Adipocyte (in vitro differentiated cells): Measurements from ENCODE around the gene PRKCA.

Experiments used
- DNase-seq: peaks from one replicate; pipeline ENCODE4 v3.0.0-alpha.2; 2015; ENCODE audit warnings: low read depth
- H3K27me3 ChIP-seq: replicated peaks from 2 replicates; pipeline ENCODE4 v1.7.0; 2013; ENCODE audit warnings: mild to moderate bottlenecking, low read length, moderate library complexity; ENCODE audit not compliant: control insufficient read depth, insufficient read depth
- H3K36me3 ChIP-seq: 2 replicates; pipeline ENCODE4 v1.7.0; 2013; ENCODE audit warnings: low read length, mild to moderate bottlenecking, moderate library complexity; ENCODE audit not compliant: control insufficient read depth, insufficient read depth, severe bottlenecking
- H3K4me1 ChIP-seq: 2 replicates; pipeline ENCODE4 v1.7.0; 2013; ENCODE audit warnings: mild to moderate bottlenecking, low read length, moderate library complexity; ENCODE audit not compliant: control insufficient read depth, insufficient read depth
- H3K4me3 ChIP-seq: 2 replicates; pipeline ENCODE4 v1.7.0; 2013; ENCODE audit warnings: mild to moderate bottlenecking, low read length, moderate library complexity
- H3K9ac ChIP-seq: 2 replicates; pipeline ENCODE4 v1.7.0; 2013; ENCODE audit warnings: mild to moderate bottlenecking, low read length, moderate library complexity
- H3K9me3 ChIP-seq: 2 replicates; pipeline ENCODE4 v1.7.0; 2013; ENCODE audit warnings: mild to moderate bottlenecking, low read length, moderate library complexity; ENCODE audit not compliant: control insufficient read depth

The PRKCA gene

DNA sequence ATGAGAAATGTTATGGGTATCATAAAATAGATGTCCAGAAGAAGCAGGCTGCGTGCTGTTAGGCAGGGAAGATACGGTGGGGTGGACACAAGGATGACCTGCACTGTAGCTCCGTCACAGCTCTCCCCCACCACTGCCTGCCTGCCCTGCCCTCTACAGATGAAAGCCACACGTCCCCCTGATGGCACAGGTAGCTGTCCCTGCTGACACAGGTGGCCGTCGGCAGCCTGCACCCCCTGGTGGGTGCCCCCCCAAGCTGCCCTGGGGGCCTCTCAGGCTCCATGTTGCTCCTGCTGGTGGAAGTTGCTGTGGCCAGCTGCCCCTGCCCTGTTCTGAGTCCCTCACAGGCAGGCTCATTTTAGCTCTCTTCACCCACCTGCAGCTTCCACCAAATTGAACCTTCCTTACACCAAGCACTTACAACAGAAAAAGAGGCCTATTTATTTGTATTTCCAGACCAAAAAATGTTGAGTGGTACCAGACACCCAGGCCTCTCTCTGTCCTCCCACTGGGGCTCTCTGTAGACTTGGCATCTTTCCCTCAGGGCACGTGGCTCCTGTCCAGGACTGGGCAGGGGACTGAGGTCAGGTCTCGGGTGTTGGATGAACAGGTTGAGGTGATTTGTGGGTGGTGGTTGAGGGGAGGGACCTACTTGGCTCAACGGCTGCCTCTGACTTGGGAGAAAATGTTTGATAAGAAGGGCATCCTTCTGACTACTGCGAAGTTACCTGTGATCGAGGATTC lies 482.4 kb downstream of the PRKCA start:
- Histone ChIP-seq H3K4me1 (no peaks in the 10 kb centered on the region), H3K4me3 (no peak overlapping the region), H3K27me3 (no peaks in the 10 kb centered on the region), H3K36me3 (peaks cover 28% of the 10 kb centered on the region), H3K9me3 (no peaks in the 10 kb centered on the region), H3K9ac (no peak overlapping the region)
- no peak for DNase-seq

DNA sequence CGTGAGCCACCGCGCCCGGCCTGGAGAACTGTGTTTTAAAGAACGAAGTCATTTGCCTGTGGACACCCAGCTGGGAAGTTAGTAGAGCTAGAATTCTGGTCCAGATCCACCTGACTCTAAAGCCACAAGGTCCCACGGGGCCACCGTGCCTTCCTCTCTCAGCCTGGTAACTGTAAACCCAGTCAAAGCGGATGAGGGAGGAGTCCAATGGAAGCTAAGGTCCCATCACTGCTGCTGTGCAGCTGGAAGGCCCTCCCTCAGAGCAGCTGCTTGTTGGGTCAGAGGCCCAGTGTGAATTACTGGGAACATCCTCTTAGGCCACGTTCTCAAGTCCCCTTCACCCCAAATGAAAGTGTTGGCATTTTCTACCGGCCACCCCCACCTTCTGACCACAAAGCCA lies 483.7 kb downstream of the PRKCA start:
- Histone ChIP-seq H3K9me3 (no peaks in the 10 kb centered on the region), H3K36me3 (peaks cover 36% of the 10 kb centered on the region), H3K4me3 (no peak overlapping the region), H3K4me1 (no peaks in the 10 kb centered on the region), H3K27me3 (no peaks in the 10 kb centered on the region), H3K9ac (no peak overlapping the region)
- DNase-seq = no peak

DNA sequence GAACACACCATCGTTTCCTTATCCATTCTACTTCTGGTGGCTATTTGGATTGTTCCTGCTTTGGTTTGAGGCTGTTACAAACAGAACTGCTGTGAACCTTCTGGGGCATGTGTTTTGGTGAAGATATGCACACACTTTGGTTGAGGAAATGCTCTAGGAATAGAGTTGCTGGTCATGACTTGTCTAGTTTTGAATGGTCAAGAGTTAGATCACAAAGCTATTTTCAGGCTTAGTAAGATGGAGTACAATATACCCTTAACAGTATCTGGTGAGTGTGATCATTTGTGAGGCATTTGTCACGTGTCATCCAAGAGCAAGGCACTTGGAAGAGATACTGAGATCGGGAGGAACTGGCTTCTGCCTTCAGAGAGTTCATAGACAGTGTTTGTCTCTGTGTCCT lies 485.5 kb downstream of the PRKCA start:
- no peaks in the 10 kb centered on the region for H3K9me3 ChIP-seq
- no peak for DNase-seq

DNA sequence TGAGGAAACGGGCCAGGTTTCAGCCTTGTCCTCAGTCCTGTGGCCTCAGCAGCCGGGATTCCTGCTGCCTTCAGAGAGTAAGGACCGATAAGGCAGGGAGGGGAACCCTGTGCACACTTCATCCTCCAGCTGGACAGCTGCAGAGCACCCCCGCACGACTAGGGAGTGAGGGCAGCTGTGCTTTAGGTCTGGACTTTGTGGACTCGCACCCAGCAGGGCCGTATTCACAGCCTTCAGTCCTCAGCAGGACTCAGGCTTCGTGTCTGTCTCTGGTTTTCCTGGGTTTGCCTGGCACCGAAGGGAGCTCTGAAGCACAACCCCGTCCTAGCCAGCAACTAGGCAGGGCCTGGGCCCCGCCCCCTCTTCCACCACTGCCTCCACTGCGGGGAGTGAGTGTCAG lies 486.7 kb downstream of the PRKCA start:
- Histone ChIP-seq H3K4me1 (no peaks in the 10 kb centered on the region), H3K4me3 (no peak overlapping the region), H3K9ac (no peak overlapping the region), H3K27me3 (no peaks in the 10 kb centered on the region), H3K9me3 (no peaks in the 10 kb centered on the region), H3K36me3 (peaks cover 46% of the 10 kb centered on the region)
- DNase-seq = no peak

More for the DNA sequence above, 485.5 kb downstream of the PRKCA start:
- Histone ChIP-seq H3K36me3 (peaks cover 46% of the 10 kb centered on the region), H3K4me1 (no peaks in the 10 kb centered on the region), H3K27me3 (no peaks in the 10 kb centered on the region), H3K4me3 (no peak overlapping the region), H3K9ac (no peak overlapping the region)

DNA sequence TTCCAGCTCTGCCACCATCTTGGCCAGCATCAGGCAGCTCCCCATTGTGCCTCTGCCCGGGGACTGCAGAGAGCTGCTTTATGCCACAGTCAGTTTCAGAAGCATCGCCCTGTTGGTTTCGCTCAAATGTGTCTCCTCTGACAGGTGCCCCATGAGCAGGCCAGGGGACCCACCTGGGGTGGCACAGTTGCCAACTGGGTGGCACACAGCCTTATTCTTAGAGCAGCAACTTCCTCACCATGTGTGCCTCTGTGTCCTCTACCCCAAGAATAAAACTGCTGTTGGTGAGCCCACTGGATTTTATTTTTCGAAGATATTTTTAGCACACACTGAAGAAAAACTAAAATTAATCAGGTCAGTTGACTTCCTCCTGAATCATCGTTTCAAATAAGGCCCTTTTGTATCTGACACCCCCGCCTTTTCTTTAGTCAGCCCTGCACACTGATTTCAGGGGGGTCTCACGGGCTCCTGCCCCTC lies 487.6 kb downstream of the PRKCA start:
- Histone ChIP-seq H3K4me3 (no peak overlapping the region), H3K27me3 (no peaks in the 10 kb centered on the region), H3K4me1 (no peaks in the 10 kb centered on the region), H3K9me3 (no peaks in the 10 kb centered on the region), H3K36me3 (peaks cover 46% of the 10 kb centered on the region), H3K9ac (no peak overlapping the region)
- DNase-seq = no peak

DNA sequence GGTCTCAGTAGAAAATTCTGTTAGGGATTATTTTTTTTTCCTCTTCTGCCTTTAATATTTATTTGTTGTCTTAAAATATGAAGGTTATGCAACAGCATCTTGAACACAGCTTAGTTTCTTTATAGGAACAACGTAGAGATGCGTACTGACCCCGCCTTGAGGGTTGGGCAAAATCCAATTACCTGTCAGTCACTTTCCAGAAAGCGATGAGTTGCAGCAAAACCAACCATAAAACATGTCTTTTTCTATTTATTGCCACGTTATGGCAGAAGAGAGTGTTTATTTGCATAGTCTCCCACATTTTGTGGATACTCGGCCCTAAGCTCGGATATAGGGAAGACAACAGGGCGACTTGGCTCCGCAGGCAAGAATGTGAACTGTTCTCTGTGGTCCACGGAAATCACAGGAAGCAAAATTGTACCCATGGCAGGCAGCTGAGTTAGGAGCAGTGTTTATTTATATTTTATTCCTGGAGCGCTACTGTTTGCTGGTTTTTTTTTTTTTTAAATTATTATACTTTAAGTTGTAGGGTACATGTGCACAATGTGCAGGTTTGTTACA lies 488.2 kb downstream of the PRKCA start:
- DNase-seq = no peak
- Histone ChIP-seq H3K36me3 (peaks cover 48% of the 10 kb centered on the region), H3K9ac (no peak overlapping the region)

DNA sequence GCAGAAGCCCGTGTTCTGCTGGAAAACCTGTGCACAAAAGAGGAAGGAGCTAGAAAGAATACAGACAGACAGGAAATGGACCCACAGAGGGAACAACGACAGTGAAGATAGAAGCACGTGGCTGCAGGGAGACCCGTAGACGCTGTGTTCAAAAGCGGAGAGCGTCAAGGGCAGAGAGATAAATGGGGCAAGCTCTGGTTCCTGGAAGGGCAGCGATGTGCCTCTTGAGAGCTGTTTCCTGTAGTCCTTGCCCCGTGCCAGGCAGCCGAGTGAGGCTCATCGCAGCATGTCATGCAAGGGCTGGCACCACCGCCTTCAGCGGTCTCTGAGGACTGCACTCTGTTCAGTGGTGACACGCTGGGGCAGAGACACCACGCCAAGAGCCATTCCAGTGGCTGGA lies 488.9 kb downstream of the PRKCA start:
- Histone ChIP-seq H3K36me3 (peaks cover 56% of the 10 kb centered on the region), H3K9ac (no peak overlapping the region)
- DNase-seq = no peak

More for the DNA sequence above, 488.2 kb downstream of the PRKCA start:
- Histone ChIP-seq H3K27me3 (no peaks in the 10 kb centered on the region), H3K4me3 (no peak overlapping the region), H3K4me1 (no peaks in the 10 kb centered on the region), H3K9me3 (no peaks in the 10 kb centered on the region)

DNA sequence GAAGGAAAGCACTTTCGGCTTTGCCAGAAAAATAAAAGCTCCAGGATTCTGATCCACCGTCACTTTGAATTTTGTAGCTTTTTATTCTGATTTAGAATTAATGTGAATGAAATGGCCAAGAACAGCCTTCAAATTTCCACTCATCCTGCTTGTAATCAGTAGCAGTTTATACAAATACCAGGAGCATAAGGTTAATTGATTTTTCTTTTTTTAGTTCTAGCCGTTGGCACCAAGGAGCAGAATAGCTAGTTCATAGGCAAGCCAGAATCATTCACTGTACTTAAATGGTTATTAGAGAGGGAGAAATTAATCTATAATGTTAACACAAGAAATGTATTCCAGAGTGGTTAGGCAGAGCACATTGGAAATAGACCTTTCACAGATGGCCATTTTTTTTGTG lies 491.4 kb downstream of the PRKCA start:
- H3K4me3 ChIP-seq = no peak overlapping the region
- H3K4me1 ChIP-seq = no peaks in the 10 kb centered on the region
- H3K27me3 ChIP-seq = no peaks in the 10 kb centered on the region
- no peak for DNase-seq
- peaks cover 37% of the 10 kb centered on the region for H3K36me3 ChIP-seq
- H3K9me3 ChIP-seq = no peaks in the 10 kb centered on the region
- H3K9ac ChIP-seq = no peak overlapping the region

More for the DNA sequence above, 488.9 kb downstream of the PRKCA start:
- no peaks in the 10 kb centered on the region for H3K27me3 ChIP-seq
- no peaks in the 10 kb centered on the region for H3K9me3 ChIP-seq
- no peaks in the 10 kb centered on the region for H3K4me1 ChIP-seq
- no peak overlapping the region for H3K4me3 ChIP-seq

DNA sequence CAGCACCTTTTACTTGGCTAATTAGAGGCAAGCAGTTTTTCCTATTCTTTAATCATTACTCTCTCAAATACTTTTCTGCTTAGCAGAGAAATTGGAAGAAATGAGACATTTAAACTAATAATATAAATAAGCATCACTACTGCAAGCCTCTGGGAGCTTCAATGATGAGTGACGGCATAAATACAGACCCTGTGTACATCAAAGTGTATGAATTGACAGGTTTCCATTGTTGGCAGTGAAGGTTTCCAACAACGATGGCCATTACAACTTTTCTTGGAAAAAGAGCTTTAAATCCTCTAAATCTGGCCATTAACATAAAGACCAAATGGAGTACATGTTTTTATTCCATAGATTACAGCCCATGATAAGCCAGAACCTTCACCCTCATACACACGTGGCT lies 493.1 kb downstream of the PRKCA start:
- peaks cover 28% of the 10 kb centered on the region for H3K36me3 ChIP-seq
- no peak overlapping the region for H3K4me3 ChIP-seq
- no peak overlapping the region for H3K9ac ChIP-seq
- no peaks in the 10 kb centered on the region for H3K27me3 ChIP-seq
- no peaks in the 10 kb centered on the region for H3K9me3 ChIP-seq
- H3K4me1 ChIP-seq = peaks cover 5% of the 10 kb centered on the region
- no peak for DNase-seq

DNA sequence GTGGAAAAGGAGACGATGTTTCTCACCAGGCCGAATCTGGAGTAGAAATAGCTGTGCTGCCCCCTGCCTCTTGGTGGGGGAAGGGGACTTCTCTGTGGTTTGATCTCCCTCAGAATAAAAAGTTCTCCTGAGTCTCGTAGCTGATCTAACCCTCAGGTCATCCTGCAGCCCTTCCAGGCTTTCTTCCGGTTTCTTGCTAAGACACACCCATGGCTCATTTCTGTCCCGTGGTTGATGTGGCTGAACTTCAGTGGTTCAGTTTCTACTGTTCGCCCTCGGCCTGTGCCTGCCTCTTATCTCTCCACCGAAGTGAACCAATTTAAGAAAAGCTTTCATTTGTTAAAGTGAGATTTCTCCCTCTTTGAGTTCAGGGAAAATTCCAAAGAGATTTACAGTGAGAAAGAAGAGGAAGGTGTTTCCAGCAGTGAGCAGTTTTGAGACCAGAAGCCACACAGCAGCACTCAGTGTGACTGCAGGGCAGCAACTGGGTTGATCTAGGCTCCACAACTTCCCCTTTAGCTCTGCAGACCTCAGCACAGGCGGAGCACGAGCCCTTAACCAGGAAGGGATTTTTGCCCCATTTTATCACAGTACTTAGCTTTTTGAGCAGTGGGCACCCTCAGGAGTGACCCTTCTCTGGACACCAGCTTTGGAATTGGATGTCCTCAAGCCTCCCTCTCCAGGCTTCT lies 497.6 kb downstream of the PRKCA start:
- no peaks in the 10 kb centered on the region for H3K9me3 ChIP-seq
- H3K4me3 ChIP-seq = no peak overlapping the region
- H3K9ac ChIP-seq = no peak overlapping the region
- DNase-seq = no peak
- no peaks in the 10 kb centered on the region for H3K27me3 ChIP-seq
- H3K4me1 ChIP-seq = peaks cover 11% of the 10 kb centered on the region
- peaks cover 17% of the 10 kb centered on the region for H3K36me3 ChIP-seq

DNA sequence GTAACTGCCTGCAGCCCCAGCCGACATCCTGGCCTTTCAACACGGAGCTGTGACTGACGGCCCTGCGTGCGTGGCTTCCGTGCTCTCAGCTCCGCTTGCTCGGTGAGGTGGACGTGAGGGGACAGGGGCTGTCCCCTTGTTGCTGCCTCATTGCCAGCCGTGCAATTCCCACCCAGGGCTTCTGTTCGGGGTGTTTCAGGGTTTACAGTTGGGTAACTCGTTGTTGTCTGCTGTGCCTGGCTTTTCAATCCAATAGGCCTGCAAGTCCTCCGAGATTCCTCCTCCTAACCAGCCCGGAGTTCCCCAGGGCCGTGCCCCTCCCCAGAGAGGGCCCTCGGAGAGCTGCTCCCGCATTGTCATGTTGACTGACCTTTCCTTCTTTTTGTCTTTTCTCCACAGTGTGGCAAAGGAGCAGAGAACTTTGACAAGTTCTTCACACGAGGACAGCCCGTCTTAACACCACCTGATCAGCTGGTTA lies 501.1 kb downstream of the PRKCA start:
- Histone ChIP-seq H3K4me3 (no peak overlapping the region), H3K9ac (no peak overlapping the region), H3K27me3 (no peaks in the 10 kb centered on the region), H3K36me3 (peaks cover 4% of the 10 kb centered on the region), H3K4me1 (peaks cover 11% of the 10 kb centered on the region), H3K9me3 (no peaks in the 10 kb centered on the region)
- no peak for DNase-seq
